IMR-90 (cell line): ENCODE data around the gene SHE. TPM values are rescaled to one million over a fixed set of nuclear protein-coding genes. Genes with fewer than 3 reads are reported as not detected.

Experiments used
- ATAC-seq: fragments of 200-7000 bp; cut with Tn5 transposase; 2 replicates; pipeline ENCODE4 v1.9.1; 2020; ENCODE audit warnings: low read depth, mild to moderate bottlenecking, moderate library complexity
- BruUV-seq: library from RNA; stranded (reverse); fragments of 400-500 nt; replicated peaks from 2 replicates; lab custom pipeline; 2021; lab: Mats Ljungman, UMichigan
- CTCF ChIA-PET: fragments of 300-600 bp; formaldehyde crosslinking; extraction: SDS; loops from one replicate; lab custom pipeline; 2021; ENCODE audit warnings: antibody characterized with exemption; lab: Yijun Ruan, JAX
- POLR2A ChIA-PET: fragments of 300-600 bp; sonication (Branson Sonifier 250); formaldehyde crosslinking; loops from one replicate; lab custom pipeline; 2022; ENCODE audit warnings: antibody characterized with exemption; ENCODE audit not compliant: unreplicated experiment; lab: Charles Lee
- DNase-seq: peaks from one replicate; pipeline ENCODE4 v3.0.0; 2013
- H2AFZ ChIP-seq: replicated peaks from 2 replicates; pipeline ENCODE3; 2013; ENCODE audit warnings: low read length, mild to moderate bottlenecking; ENCODE audit not compliant: poor library complexity
- H2AK5ac ChIP-seq: 2 replicates; pipeline ENCODE4 v1.6.1; 2013; ENCODE audit warnings: low read depth, low read length, inconsistent platforms
- H2AK9ac ChIP-seq: replicated peaks from 2 replicates; pipeline ENCODE3; 2013; ENCODE audit warnings: mild to moderate bottlenecking, low read depth, low read length, moderate library complexity; ENCODE audit not compliant: poor library complexity
- H2BK120ac ChIP-seq: 2 replicates; pipeline ENCODE4 v1.6.1; 2013; ENCODE audit warnings: low read depth, low read length, inconsistent platforms
- H2BK15ac ChIP-seq: 3 replicates; pipeline ENCODE4 v1.6.1; 2013; ENCODE audit warnings: low read depth, low read length, inconsistent platforms
- H2BK20ac ChIP-seq: 2 replicates; pipeline ENCODE4 v1.6.1; 2013; ENCODE audit warnings: low read depth, mild to moderate bottlenecking, inconsistent platforms, low read length, moderate library complexity
- H2BK5ac ChIP-seq: 2 replicates; pipeline ENCODE4 v1.6.1; 2013; ENCODE audit warnings: mild to moderate bottlenecking, low read depth, low read length, inconsistent platforms; ENCODE audit not compliant: poor library complexity, severe bottlenecking
- H3K14ac ChIP-seq: replicated peaks from 2 replicates; pipeline ENCODE4 v1.6.1; 2013; ENCODE audit warnings: low read depth, low read length, inconsistent platforms
- H3K18ac ChIP-seq: 2 replicates; pipeline ENCODE4 v1.6.1; 2013; ENCODE audit warnings: low read depth, low read length, control low read depth
- H3K23ac ChIP-seq: 2 replicates; pipeline ENCODE4 v1.6.1; 2013; ENCODE audit warnings: low read depth, low read length, inconsistent platforms
- H3K27ac ChIP-seq: 2 replicates; pipeline ENCODE4 v1.5.1; 2013; ENCODE audit warnings: mild to moderate bottlenecking, control low read depth, low read length; ENCODE audit not compliant: insufficient read depth
- H3K27me3 ChIP-seq: 2 replicates; pipeline ENCODE4 v1.6.1; 2013; ENCODE audit warnings: low read length; ENCODE audit not compliant: control insufficient read depth, insufficient read depth
- H3K36me3 ChIP-seq: 2 replicates; pipeline ENCODE4 v1.6.1; 2013; ENCODE audit warnings: low read length, mixed read lengths; ENCODE audit not compliant: control insufficient read depth, insufficient read depth
- H3K4ac ChIP-seq: 2 replicates; pipeline ENCODE4 v1.6.1; 2013; ENCODE audit warnings: low read depth, low read length, inconsistent platforms
- H3K4me1 ChIP-seq: 2 replicates; pipeline ENCODE4 v1.6.1; 2013; ENCODE audit warnings: low read length, mixed read lengths; ENCODE audit not compliant: control insufficient read depth, insufficient read depth
- H3K4me2 ChIP-seq: 2 replicates; pipeline ENCODE4 v1.6.1; 2013; ENCODE audit warnings: low read depth, mild to moderate bottlenecking, control low read depth, low read length, moderate library complexity
- H3K4me3 ChIP-seq: 2 replicates; pipeline ENCODE4 v1.5.1; 2013; ENCODE audit warnings: low read depth, mild to moderate bottlenecking, control low read depth, low read length, moderate library complexity; ENCODE audit not compliant: insufficient read depth
- H3K56ac ChIP-seq: 2 replicates; pipeline ENCODE4 v1.6.1; 2013; ENCODE audit warnings: low read length, inconsistent platforms; ENCODE audit not compliant: insufficient read depth; ENCODE audit errors: extremely low read depth
- H3K79me1 ChIP-seq, 2 experiments: 2 replicates each; pipeline ENCODE4 v1.6.1; 2013; ENCODE audit warnings: low read length in 2 of 2, inconsistent platforms in 1 of 2, low read depth in 1 of 2
- H3K9ac ChIP-seq: 2 replicates; pipeline ENCODE4 v1.6.1; 2013; ENCODE audit warnings: low read depth, low read length, control low read depth
- H3K9me1 ChIP-seq: 2 replicates; pipeline ENCODE4 v1.6.1; 2013; ENCODE audit warnings: low read length, inconsistent platforms; ENCODE audit not compliant: insufficient read depth
- H3K9me3 ChIP-seq: 2 replicates; pipeline ENCODE4 v1.6.1; 2013; ENCODE audit warnings: low read length; ENCODE audit not compliant: control insufficient read depth, insufficient read depth
- H4K20me1 ChIP-seq: 2 replicates; pipeline ENCODE4 v1.6.1; 2013; ENCODE audit warnings: low read length, inconsistent platforms; ENCODE audit not compliant: insufficient read depth
- H4K5ac ChIP-seq: 2 replicates; pipeline ENCODE4 v1.6.1; 2013; ENCODE audit warnings: mild to moderate bottlenecking, low read depth, low read length, control low read depth
- H4K8ac ChIP-seq, 2 experiments: 2 replicates each; pipeline ENCODE4 v1.6.1; 2013; ENCODE audit warnings: low read depth in 2 of 2, low read length in 2 of 2, control low read depth in 1 of 2, inconsistent platforms in 1 of 2
- H4K91ac ChIP-seq: 2 replicates; pipeline ENCODE4 v1.6.1; 2013; ENCODE audit warnings: low read depth, low read length, inconsistent platforms; ENCODE audit not compliant: insufficient read depth
- BHLHE40 ChIP-seq: fragments of 150-350 bp; IDR thresholded peaks from 2 replicates; pipeline ENCODE4 v1.6.1; 2016; ENCODE audit warnings: mild to moderate bottlenecking, low read depth, low read length
- CEBPB ChIP-seq: IDR thresholded peaks from 2 replicates; pipeline ENCODE4 v1.6.1; 2012; ENCODE audit warnings: low read depth, low read length, improper control_type of control experiment
- RFX5 ChIP-seq: IDR thresholded peaks from 2 replicates; pipeline ENCODE4 v1.8.0; 2012; ENCODE audit warnings: low read depth, mild to moderate bottlenecking, low read length, moderate library complexity
- USF2 ChIP-seq: fragments of 150-350 bp; IDR thresholded peaks from 2 replicates; pipeline ENCODE4 v1.6.1; 2017; ENCODE audit warnings: mild to moderate bottlenecking, antibody characterized with exemption, low read length, low read depth
- WGBS, 2 experiments: methylation state at CpG; one replicate each; pipeline versions ENCODE4 v1.1.5 to v1.1.7; 2013; ENCODE audit warnings: missing lambda C conversion rate in 2 of 2; ENCODE audit not compliant: insufficient read length in 1 of 2; ENCODE audit errors: extremely low coverage in 2 of 2; 5-methylcytosine and 5-hydroxymethylcytosine counted together
- dilution Hi-C: fragments of 300-500 bp; cut with HindIII; formaldehyde crosslinking; loops from one replicate; pipeline ENCODE4 v1.14.3; 2018; ENCODE audit warnings: low sequenced_read_pairs; ENCODE audit not compliant: unreplicated experiment
- in situ Hi-C: fragments of 300-500 bp; cut with MboI; formaldehyde crosslinking; loops from 3 replicates; pipeline ENCODE4 v1.14.3; 2019; ENCODE audit warnings: low sequenced_read_pairs, inconsistent platforms, mixed read lengths
- intact Hi-C: fragments of 100-400 bp; cut with micrococcal nuclease; formaldehyde crosslinking; loops from 2 replicates; pipeline ENCODE4 v1.10.0; 2022
- polyA plus RNA-seq, 3 experiments: library from polyadenylated mRNA; depleted of rRNA; stranded (reverse); fragments of >200 nt; gene quantifications; 2 replicates each; pipeline ENCODE4 v1.2.3, GENCODE V29; 2012; ENCODE audit warnings: low replicate concordance in 1 of 3
- total RNA-seq: library from RNA; depleted of rRNA; stranded (reverse); fragments of >200 nt; gene quantifications from 2 replicates; pipeline ENCODE4 v1.2.3, GENCODE V29; 2012

Gene SHE
- total and polyA plus RNA-seq, 2 of the 4 experiments (the other 2 are of a cell fraction): not detected

- Histone ChIP-seq H3K14ac (no peak overlapping the region), H3K4me1 (peaks cover 2% of the 10 kb centered on the region; the same call in 1 of the 2 replicates), H4K8ac (no peak overlapping the region), H2BK5ac (no peak overlapping the region), H2AK9ac (peak overlapping the region; percentile 37), H3K9me3 (peaks cover 29% of the 10 kb centered on the region), H2BK120ac (no peak overlapping the region), H3K23ac (no peak overlapping the region), H3K18ac (no peak overlapping the region), H3K36me3 (no peaks in the 10 kb centered on the region), H3K9ac (no peak overlapping the region), H3K9me1 (no peaks in the 10 kb centered on the region), H2AFZ (peak overlapping the region; percentile 49), H4K91ac (no peak overlapping the region), H3K27me3 (peaks cover 69% of the 10 kb centered on the region), H3K56ac (no peak overlapping the region), H2AK5ac (no peak overlapping the region), H3K79me1 (no peaks in the 10 kb centered on the region), H2BK15ac (no peak overlapping the region), H3K4ac (no peak overlapping the region), H2BK20ac (no peak overlapping the region), H4K5ac (no peak overlapping the region), H3K4me2 (no peak overlapping the region; the same call in 1 of the 2 replicates), H3K27ac (no peak overlapping the region), H3K4me3 (peak overlapping the region; percentile 2; the same call in 1 of the 2 replicates), H4K20me1 (no peaks in the 10 kb centered on the region)
- WGBS, 2 experiments: 3% methylated on average over 41 of the region's 54 CpGs; no CpG with 5 or more reads in 1 of the 2 experiments
- ChIA-PET CTCF (no interaction called here), POLR2A (no interaction called here)
- intact Hi-C loops: no loop called here
- BruUV-seq: no TSS peak
- TF ChIP-seq BHLHE40 (no peak), CEBPB (peak; percentile 80), USF2 (no peak), RFX5 (no peak)
- dilution Hi-C loops: no loop called here
- peak; percentile 35 for ATAC-seq
- in situ Hi-C loops: no loop called here
- DNase-seq: no peak
These were observed 668 bp downstream of the SHE start for GRCh38 chr1:154501423-154502065.
